C4-2B (cell line): Measurements from ENCODE around the gene SH3RF1.

ENCODE experiments used
- ZFX ChIP-seq: fragments of 450-650 bp; IDR thresholded peaks from 2 replicates; pipeline ENCODE4 v1.6.1; 2017
- TF ChIP-seq, protein P1 (sequence below): fragments of 450-650 bp; conservative IDR thresholded peaks from 2 replicates; pipeline ENCODE4 v1.5.1; 2017; ENCODE audit warnings: mild to moderate bottlenecking

DNA sequence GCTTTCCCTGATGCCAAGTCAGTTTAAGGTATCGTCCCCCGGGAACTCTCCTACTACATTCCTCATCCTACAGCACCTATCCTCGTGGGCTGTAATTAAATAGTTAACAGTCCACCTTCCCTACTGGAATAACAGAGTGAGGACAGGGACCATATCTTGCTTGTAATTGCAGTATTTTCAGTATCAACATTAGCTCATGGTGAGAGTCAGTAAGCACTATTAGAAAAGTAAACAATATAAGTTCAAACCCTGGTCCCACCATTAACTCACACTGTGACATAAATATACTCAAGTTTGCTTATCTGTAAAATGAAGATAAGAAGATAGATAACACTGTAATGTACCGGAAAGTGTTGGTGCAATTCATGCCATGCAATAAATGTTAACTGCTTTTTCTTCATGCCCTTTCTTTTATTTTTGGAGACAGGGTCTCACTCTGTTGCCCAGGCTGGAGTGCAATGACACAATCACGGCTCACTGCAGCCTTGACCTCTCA, 61.3 kb downstream of the SH3RF1 start:
- TF ChIP-seq, protein P1, sequence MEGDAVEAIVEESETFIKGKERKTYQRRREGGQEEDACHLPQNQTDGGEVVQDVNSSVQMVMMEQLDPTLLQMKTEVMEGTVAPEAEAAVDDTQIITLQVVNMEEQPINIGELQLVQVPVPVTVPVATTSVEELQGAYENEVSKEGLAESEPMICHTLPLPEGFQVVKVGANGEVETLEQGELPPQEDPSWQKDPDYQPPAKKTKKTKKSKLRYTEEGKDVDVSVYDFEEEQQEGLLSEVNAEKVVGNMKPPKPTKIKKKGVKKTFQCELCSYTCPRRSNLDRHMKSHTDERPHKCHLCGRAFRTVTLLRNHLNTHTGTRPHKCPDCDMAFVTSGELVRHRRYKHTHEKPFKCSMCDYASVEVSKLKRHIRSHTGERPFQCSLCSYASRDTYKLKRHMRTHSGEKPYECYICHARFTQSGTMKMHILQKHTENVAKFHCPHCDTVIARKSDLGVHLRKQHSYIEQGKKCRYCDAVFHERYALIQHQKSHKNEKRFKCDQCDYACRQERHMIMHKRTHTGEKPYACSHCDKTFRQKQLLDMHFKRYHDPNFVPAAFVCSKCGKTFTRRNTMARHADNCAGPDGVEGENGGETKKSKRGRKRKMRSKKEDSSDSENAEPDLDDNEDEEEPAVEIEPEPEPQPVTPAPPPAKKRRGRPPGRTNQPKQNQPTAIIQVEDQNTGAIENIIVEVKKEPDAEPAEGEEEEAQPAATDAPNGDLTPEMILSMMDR: no peak
- no peak for TF ChIP-seq ZFX
